GM21737 (cell line): ENCODE measurements around the gene LRP1.

Experiments
- ATAC-seq: cut with Tn5 transposase; IDR thresholded peaks from one replicate; pipeline ENCODE4 v1.9.1; 2021; ENCODE audit warnings: mild to moderate bottlenecking, moderate library complexity; ENCODE audit not compliant: unreplicated experiment

The LRP1 gene

GRCh38 chr12:57233357-57234232 lies 105.3 kb downstream of the LRP1 start:
- ATAC-seq = no peak

GRCh38 chr12:57234233-57234570 lies 105.9 kb downstream of the LRP1 start:
- ATAC-seq = no peak

- no peak for ATAC-seq
Observed at GRCh38 chr12:57234571-57235016, 106.3 kb downstream of the LRP1 start.

GRCh38 chr12:57235017-57235727 lies 106.9 kb downstream of the LRP1 start:
- no peak for ATAC-seq

- ATAC-seq = no peak
Observed at GRCh38 chr12:57235728-57236131, 107.4 kb downstream of the LRP1 start.

GRCh38 chr12:57236201-57236924 lies 108.1 kb downstream of the LRP1 start:
- ATAC-seq = no peak

- ATAC-seq = no peak
Observed at GRCh38 chr12:57236925-57237595, 108.8 kb downstream of the LRP1 start.

- ATAC-seq = no peak
Observed at GRCh38 chr12:57237596-57237931, 109.3 kb downstream of the LRP1 start.

- no peak for ATAC-seq
Observed at GRCh38 chr12:57237932-57238853, 109.9 kb downstream of the LRP1 start.

- peak; percentile 46 for ATAC-seq
Observed at GRCh38 chr12:57238854-57239554, 110.7 kb downstream of the LRP1 start.

GRCh38 chr12:57239587-57240065 lies 111.3 kb downstream of the LRP1 start:
- peak; percentile 1 for ATAC-seq

GRCh38 chr12:57240066-57240921 lies 112.0 kb downstream of the LRP1 start:
- no peak for ATAC-seq

- ATAC-seq = no peak
Observed at GRCh38 chr12:57240926-57241401, 112.7 kb downstream of the LRP1 start.

GRCh38 chr12:57241402-57242310 lies 113.4 kb downstream of the LRP1 start:
- ATAC-seq = no peak

- ATAC-seq = no peak
Observed at GRCh38 chr12:57242329-57242690, 114.0 kb downstream of the LRP1 start.

GRCh38 chr12:57242691-57243454 lies 114.6 kb downstream of the LRP1 start:
- ATAC-seq = no peak
